Esophagus (tissue), 2 donors: ENCODE results near the gene YJU2. TPM values are rescaled to one million over a fixed set of nuclear protein-coding genes. Genes with fewer than 3 reads are reported as not detected.

Experiments
- H3K27ac ChIP-seq, 2 donors: one replicate each; pipeline ENCODE4 v1.5.1; 2013; ENCODE audit warnings: low read depth in 2 of 2, mild to moderate bottlenecking in 2 of 2, inconsistent platforms in 1 of 2, low read length in 1 of 2, moderate library complexity in 1 of 2
- H3K27me3 ChIP-seq, 2 donors: one replicate each; pipeline ENCODE4 v1.6.1; 2013; ENCODE audit warnings: low read length in 2 of 2, control low read depth in 1 of 2, mild to moderate bottlenecking in 1 of 2; ENCODE audit not compliant: insufficient read depth in 2 of 2, control insufficient read depth in 1 of 2
- H3K36me3 ChIP-seq, 2 donors: one replicate each; pipeline ENCODE4 v1.6.1; 2013; ENCODE audit warnings: low read length in 1 of 2; ENCODE audit not compliant: control insufficient read depth in 2 of 2, insufficient read depth in 2 of 2
- H3K4me1 ChIP-seq, 2 donors: one replicate each; pipeline ENCODE4 v1.6.1; 2013; ENCODE audit warnings: low read length in 1 of 2; ENCODE audit not compliant: control insufficient read depth in 2 of 2, insufficient read depth in 2 of 2
- H3K4me3 ChIP-seq, 2 donors: one replicate each; pipeline ENCODE4 v1.5.1; 2013; ENCODE audit warnings: low read length in 2 of 2, mild to moderate bottlenecking in 2 of 2, low read depth in 1 of 2, moderate library complexity in 1 of 2
- H3K9me3 ChIP-seq, 2 donors: one replicate each; pipeline ENCODE4 v1.6.1; 2013; ENCODE audit warnings: mild to moderate bottlenecking in 2 of 2, low read depth in 1 of 2, low read length in 1 of 2, moderate library complexity in 1 of 2; ENCODE audit not compliant: control insufficient read depth in 2 of 2, insufficient read depth in 1 of 2
- WGBS, 2 donors: extraction: QIAGEN DNeasy Blood & Tissue Kit; methylation state at CpG; one replicate each; pipeline ENCODE4 v1.1.7; 2013; 5-methylcytosine and 5-hydroxymethylcytosine counted together
- polyA plus RNA-seq, 2 donors: library from polyadenylated mRNA; stranded (reverse); fragments of 200-250 nt; gene quantifications; one replicate each; pipeline ENCODE4 v1.2.3, GENCODE V29; 2013
- donor health status: healthy with polysubstance abuse.
- donor health status: Bipolar disorder and iron deficiency.

The YJU2 gene
- polyA plus RNA-seq, result 10 to 100 TPM; 25.9 to 27.7 TPM

- 0 to 1% methylated on average over 42 to 45 of the region's 45 CpGs for WGBS, 2 donors
- Histone ChIP-seq H3K4me1 (no peaks in the 10 kb centered on the region), H3K4me3 (peak within 1 kb of the TSS; percentile 50 to 70), H3K27me3 (no peaks in the 10 kb centered on the region), H3K36me3 (peaks cover 11 to 24% of the 10 kb centered on the region in 2 donors), H3K27ac (peak within 1 kb of the TSS; percentile 97 to 98), H3K9me3 (no peaks in the 10 kb centered on the region)
Observed at GRCh38 chr19:4246767-4247593, at the start of gene YJU2. Gene YJU2, plus strand, starts transcription at chr19:4247080. Its CDS starts 67 bp downstream, at chr19:4247147.

DNA sequence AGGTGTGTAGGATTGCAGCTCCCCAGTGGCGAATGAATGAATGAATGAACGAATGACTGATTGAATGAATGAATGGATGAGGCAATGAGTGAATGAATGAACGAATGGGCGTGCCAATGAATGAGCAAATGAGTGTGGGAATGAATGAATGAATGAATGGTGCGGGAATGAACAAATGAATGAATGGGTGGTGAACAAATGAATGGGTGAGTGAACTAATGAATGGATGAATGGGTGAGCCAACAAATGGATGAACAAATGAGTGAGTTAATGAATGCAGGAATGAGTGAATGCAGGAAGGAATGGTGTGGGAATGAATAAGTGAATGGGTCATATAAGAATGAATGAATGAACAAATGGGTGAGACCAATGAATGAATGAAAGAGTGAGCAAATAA, 49.7 kb upstream of the YJU2 start:
- H3K36me3 ChIP-seq, result no peaks in the 10 kb centered on the region
- no peak overlapping the region for H3K4me3 ChIP-seq
- H3K27me3 ChIP-seq, result peaks cover 0 to 14% of the 10 kb centered on the region in 2 donors
- H3K9me3 ChIP-seq, result no peaks in the 10 kb centered on the region
- no peak overlapping the region for H3K27ac ChIP-seq
- H3K4me1 ChIP-seq, result no peaks in the 10 kb centered on the region
- WGBS, 2 donors, result 80 to 85% methylated on average over 5 of the region's 5 CpGs

- no peak overlapping the region for H3K4me3 ChIP-seq
- no peaks in the 10 kb centered on the region for H3K4me1 ChIP-seq
- no peak overlapping the region for H3K27ac ChIP-seq
- H3K36me3 ChIP-seq, result no peaks in the 10 kb centered on the region
- H3K9me3 ChIP-seq, result no peaks in the 10 kb centered on the region
- 18 to 29% methylated on average over 36 to 65 of the region's 70 CpGs for WGBS, 2 donors
- peaks cover 0 to 14% of the 10 kb centered on the region in 2 donors for H3K27me3 ChIP-seq
Observed at GRCh38 chr19:4197625-4198466, 49.0 kb upstream of the YJU2 start.

DNA sequence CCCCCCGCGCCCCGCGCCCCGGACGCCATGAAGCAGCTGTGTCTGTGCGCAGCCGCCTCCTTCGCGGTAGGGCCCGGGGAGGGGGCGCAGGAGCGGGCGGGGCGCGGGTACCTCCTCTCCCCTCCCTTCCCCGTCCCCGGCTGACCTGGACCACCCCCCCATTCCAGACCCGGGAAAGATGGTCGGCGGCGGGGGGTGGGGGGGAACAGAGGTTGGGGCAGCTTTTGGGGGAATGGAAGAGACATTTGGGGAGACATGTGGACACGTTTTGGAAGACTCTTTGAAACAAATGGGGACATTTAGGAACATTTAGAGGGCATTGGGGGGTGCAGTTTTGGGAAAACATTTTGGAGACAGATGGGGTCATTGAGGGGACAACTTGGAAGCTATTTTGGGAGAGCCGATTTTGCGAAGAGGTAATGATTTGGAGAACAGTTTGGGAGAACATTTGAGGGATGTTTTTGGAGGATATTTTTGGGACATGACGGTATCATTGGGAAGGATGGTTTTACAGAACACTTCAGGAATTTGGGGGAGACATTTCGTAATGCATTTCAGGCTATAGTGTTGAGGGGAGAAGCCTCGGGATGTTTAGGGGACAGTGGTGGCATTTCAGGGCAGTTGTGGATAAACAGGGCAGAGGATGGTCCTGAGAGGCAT, 48.3 kb upstream of the YJU2 start:
- peaks cover 0 to 14% of the 10 kb centered on the region in 2 donors for H3K27me3 ChIP-seq
- H3K36me3 ChIP-seq, result no peaks in the 10 kb centered on the region
- 8 to 12% methylated on average over 12 to 28 of the region's 28 CpGs for WGBS, 2 donors
- no peaks in the 10 kb centered on the region for H3K9me3 ChIP-seq
- no peaks in the 10 kb centered on the region for H3K4me1 ChIP-seq
- H3K4me3 ChIP-seq, result no peak overlapping the region
- no peak overlapping the region for H3K27ac ChIP-seq

DNA sequence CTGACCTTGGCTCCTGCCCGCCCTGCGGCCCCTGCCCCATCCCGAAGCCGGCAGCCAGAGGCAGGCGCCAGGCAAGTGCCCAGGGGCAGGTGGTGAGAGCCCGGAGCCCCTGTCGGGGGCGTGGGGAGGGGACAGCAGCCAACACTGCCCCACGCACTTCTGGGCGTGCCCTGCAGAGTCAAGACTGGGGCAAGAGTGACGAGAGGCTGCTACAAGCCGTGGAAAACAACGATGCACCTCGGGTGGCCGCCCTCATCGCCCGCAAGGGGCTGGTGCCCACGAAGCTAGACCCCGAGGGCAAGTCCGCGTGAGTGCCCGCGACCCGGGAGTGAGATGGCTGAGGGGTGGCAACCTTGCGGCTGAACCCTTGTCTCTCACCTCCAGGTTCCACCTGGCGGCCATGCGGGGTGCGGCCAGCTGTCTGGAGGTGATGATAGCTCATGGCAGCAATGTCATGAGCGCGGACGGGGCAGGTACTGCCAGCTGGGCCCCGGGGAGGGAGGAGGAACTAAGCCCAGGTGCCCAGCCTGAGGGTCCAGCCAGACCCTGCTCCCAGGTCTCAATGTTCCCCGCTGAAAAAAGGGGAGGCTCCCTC, 47.1 kb upstream of the YJU2 start:
- 70% methylated on average over 33 of the region's 33 CpGs for WGBS, 2 donors
- Histone ChIP-seq H3K27me3 (peaks cover 0 to 14% of the 10 kb centered on the region in 2 donors), H3K36me3 (no peaks in the 10 kb centered on the region), H3K27ac (no peak overlapping the region), H3K9me3 (no peaks in the 10 kb centered on the region), H3K4me1 (no peaks in the 10 kb centered on the region), H3K4me3 (no peak overlapping the region)

- H3K4me3 ChIP-seq, result no peak overlapping the region
- H3K36me3 ChIP-seq, result no peaks in the 10 kb centered on the region
- no peaks in the 10 kb centered on the region for H3K4me1 ChIP-seq
- H3K9me3 ChIP-seq, result no peaks in the 10 kb centered on the region
- no peak overlapping the region for H3K27ac ChIP-seq
- H3K27me3 ChIP-seq, result peaks cover 0 to 14% of the 10 kb centered on the region in 2 donors
- whole genome bisulfite sequencing, 2 donors, result 64 to 81% methylated on average over 2 of the region's 2 CpGs
Observed at GRCh38 chr19:4200940-4201542, 45.8 kb upstream of the YJU2 start.

DNA sequence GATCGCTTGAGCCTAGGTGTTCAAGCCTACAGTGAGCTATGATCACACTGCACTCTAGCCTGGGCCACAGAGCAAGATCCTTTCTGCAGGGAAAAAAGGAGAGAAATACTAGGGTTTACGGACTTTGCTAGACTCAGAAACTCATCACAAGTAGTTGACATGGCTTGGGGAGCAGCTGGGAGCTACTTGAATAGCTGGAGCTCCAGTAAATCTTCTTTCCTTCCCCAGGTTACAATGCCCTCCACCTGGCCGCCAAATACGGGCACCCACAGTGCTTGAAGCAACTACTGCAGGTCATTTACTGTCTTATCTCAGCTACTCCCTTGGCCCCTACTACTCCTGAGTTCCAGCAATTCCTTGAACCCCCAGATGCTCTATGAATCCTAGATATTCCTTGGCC, 45.1 kb upstream of the YJU2 start:
- Histone ChIP-seq H3K4me1 (no peaks in the 10 kb centered on the region), H3K4me3 (no peak overlapping the region), H3K36me3 (no peaks in the 10 kb centered on the region), H3K27me3 (peaks cover 0 to 12% of the 10 kb centered on the region in 2 donors), H3K27ac (no peak overlapping the region), H3K9me3 (no peaks in the 10 kb centered on the region)
- 81 to 83% methylated on average over 4 of the region's 4 CpGs for WGBS, 2 donors

DNA sequence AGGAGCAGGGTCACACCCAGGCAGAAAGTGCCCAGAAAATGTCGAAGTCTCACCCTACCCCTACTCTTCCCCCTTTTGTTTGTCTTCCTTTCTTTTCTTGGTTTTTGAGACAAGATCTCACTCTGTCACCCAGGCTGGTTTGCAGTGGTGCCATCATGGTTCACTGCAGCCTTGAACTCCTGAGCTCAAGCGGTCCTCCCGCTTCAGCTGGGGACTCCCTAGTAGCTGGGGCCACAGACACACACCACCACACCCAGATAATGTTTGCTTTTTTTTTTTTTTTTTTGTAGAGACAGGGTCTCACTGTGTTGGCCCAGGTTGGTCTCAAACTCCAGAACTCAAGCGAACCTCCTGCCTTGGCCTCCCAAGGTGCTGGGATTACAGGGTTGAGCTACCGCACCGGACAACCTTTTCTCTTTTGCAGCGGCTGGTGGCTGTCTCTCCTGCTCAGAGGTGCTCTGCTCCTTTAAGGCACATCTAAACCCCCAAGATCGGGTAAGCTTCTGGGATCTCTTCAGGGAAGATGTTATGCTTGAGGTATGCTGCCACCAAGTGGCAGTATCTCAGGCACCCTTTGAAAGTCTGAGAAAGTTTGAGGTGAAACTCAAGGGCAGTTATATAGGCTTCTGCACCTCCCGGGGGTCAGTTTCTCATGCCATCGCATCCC, 39.9 kb upstream of the YJU2 start:
- H3K27ac ChIP-seq, result no peak overlapping the region
- H3K9me3 ChIP-seq, result no peaks in the 10 kb centered on the region
- no peaks in the 10 kb centered on the region for H3K27me3 ChIP-seq
- no peaks in the 10 kb centered on the region for H3K36me3 ChIP-seq
- WGBS, 2 donors, result 78 to 82% methylated on average over 10 of the region's 10 CpGs
- H3K4me1 ChIP-seq, result no peaks in the 10 kb centered on the region
- H3K4me3 ChIP-seq, result no peak overlapping the region
